Fibroblast of pulmonary artery (primary cell): ENCODE measurements around the gene COQ2.
"Not testable (repeated sequence)": the region's sequence is repeated elsewhere in the genome, so short reads cannot be mapped to it uniquely, and the experiment has no call there.

Experiments
- DNase-seq: peaks from one replicate; pipeline ENCODE4 v3.0.0-alpha.2; 2010; ENCODE audit warnings: low read depth
- H3K4me3 ChIP-seq: replicated peaks from 2 replicates; pipeline ENCODE4 v1.5.1; 2011; ENCODE audit warnings: low read depth, mild to moderate bottlenecking, control low read depth, low read length, moderate library complexity
- TF ChIP-seq, protein P1 (sequence below): IDR thresholded peaks from 2 replicates; pipeline ENCODE4 v1.5.1; 2011; ENCODE audit warnings: mild to moderate bottlenecking, control low read depth, low read length, inconsistent platforms; ENCODE audit errors: missing control alignments

COQ2 gene

GRCh38 chr4:83282049-83282535, 2.5 kb downstream of the COQ2 start:
- H3K4me3 ChIP-seq, result no peak overlapping the region
- TF ChIP-seq, protein P1, sequence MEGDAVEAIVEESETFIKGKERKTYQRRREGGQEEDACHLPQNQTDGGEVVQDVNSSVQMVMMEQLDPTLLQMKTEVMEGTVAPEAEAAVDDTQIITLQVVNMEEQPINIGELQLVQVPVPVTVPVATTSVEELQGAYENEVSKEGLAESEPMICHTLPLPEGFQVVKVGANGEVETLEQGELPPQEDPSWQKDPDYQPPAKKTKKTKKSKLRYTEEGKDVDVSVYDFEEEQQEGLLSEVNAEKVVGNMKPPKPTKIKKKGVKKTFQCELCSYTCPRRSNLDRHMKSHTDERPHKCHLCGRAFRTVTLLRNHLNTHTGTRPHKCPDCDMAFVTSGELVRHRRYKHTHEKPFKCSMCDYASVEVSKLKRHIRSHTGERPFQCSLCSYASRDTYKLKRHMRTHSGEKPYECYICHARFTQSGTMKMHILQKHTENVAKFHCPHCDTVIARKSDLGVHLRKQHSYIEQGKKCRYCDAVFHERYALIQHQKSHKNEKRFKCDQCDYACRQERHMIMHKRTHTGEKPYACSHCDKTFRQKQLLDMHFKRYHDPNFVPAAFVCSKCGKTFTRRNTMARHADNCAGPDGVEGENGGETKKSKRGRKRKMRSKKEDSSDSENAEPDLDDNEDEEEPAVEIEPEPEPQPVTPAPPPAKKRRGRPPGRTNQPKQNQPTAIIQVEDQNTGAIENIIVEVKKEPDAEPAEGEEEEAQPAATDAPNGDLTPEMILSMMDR, result peak; percentile 79
- DNase-seq, result peak; percentile 80

- TF ChIP-seq, protein P1, result no peak
- no peak for DNase-seq
- no peak overlapping the region for H3K4me3 ChIP-seq
These were observed 3.3 kb downstream of the COQ2 start for GRCh38 chr4:83281307-83281706.

GRCh38 chr4:83276299-83277040, 8.1 kb downstream of the COQ2 start:
- TF ChIP-seq, protein P1, result no peak
- no peak overlapping the region for H3K4me3 ChIP-seq
- no peak for DNase-seq

DNA sequence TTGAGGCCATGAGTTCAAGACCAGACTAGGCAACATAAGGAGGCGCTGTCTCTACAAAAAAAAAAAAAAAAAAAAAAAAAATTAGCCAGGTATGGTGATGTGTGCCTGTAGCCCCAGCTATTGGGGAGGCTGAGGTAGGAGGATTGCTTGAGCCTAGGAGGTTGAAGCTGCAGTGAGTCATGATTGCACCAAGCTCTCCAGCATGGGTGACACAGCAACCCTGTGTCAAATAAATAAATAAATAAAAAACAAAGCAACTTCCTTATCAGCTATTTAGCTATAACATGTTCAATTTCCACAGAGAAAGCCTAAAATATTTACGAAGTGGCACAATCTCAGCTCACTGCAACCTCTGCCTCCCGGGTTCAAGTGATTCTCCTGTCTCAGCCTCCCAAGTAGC, 10.7 kb downstream of the COQ2 start:
- not testable (repeated sequence) for H3K4me3 ChIP-seq, DNase-seq

DNA sequence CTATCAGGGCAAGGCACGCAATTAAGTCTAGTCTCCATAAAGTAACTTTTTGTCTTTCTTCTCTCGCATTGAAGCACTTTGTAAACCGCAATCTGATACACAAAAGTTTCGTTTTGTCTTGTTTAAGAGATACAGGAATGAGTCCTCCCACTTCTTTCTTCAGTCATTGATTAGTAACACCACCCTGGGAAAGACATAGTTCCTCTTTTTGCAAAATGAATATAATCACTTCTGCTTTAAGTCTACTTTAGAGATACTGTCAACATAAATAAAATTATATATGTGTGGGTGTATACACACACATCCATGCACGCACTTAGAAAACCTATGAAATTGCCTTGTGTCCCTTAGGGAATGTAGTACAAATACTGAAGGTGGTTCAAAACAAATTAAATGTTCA, 11.7 kb downstream of the COQ2 start:
- TF ChIP-seq, protein P1, result no peak
- H3K4me3 ChIP-seq, result no peak overlapping the region
- no peak for DNase-seq

- peak; percentile 27 for DNase-seq
- H3K4me3 ChIP-seq, result no peak overlapping the region
- TF ChIP-seq, protein P1, result no peak
These were observed 15.3 kb downstream of the COQ2 start for GRCh38 chr4:83269256-83269655.

DNA sequence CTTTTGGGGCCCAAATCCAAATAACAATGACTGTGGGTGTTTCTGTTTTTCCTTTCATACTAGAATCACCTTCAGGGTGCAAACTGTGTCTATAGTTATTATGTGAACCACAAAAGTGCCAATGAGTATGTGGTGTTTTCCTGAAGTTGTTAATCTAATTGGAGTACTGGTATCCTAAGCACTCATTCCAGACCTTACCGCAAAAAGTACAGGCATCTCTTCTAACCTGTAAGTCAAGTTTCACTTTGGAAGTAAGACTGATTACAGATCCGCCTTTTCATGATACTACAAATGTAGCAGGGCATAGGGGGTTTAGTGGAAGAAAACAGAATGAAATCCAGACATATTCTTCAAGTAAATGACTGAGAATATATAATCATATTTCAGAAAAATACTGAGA, 16.1 kb downstream of the COQ2 start:
- no peak overlapping the region for H3K4me3 ChIP-seq
- TF ChIP-seq, protein P1, result no peak
- DNase-seq, result no peak
